Measurements from ENCODE around the gene GARS1.
A peak's percentile ranks its signal among the peaks of the same experiment; 100 is the strongest.

GARS1 gene

DNA sequence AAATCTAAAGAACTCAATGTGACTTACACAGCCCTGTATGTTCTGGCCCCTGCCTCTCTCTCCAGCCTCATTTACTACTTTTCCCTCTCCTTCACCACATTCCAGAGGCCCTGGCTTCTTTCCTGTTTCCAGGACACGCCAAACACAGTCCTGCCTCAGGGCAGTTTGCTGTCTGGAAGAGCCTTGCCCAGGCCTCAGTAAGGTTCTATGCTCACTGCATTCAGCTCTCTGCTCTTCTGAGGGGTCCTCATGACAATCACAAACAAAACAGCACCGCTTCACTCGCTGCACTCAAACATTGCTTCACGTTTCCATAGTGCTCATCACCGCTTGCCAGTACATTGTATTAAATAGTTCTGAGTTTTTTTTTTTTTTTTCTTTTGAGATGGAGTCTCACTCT lies 35.1 kb upstream of the GARS1 start:
- H3K36me3 Mint-ChIP-seq (ENCODE audit: low read depth), result peaks cover 8% of the 10 kb centered on the region
- H3K27ac Mint-ChIP-seq, result no peak overlapping the region
- H3K9me3 Mint-ChIP-seq, result no peaks in the 10 kb centered on the region
- TF ChIP-seq, protein P1, sequence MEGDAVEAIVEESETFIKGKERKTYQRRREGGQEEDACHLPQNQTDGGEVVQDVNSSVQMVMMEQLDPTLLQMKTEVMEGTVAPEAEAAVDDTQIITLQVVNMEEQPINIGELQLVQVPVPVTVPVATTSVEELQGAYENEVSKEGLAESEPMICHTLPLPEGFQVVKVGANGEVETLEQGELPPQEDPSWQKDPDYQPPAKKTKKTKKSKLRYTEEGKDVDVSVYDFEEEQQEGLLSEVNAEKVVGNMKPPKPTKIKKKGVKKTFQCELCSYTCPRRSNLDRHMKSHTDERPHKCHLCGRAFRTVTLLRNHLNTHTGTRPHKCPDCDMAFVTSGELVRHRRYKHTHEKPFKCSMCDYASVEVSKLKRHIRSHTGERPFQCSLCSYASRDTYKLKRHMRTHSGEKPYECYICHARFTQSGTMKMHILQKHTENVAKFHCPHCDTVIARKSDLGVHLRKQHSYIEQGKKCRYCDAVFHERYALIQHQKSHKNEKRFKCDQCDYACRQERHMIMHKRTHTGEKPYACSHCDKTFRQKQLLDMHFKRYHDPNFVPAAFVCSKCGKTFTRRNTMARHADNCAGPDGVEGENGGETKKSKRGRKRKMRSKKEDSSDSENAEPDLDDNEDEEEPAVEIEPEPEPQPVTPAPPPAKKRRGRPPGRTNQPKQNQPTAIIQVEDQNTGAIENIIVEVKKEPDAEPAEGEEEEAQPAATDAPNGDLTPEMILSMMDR (IDR thresholded peaks at IDR 0.05), result no peak
- H3K4me3 Mint-ChIP-seq, result no peak overlapping the region
- peaks cover 3% of the 10 kb centered on the region for H3K27me3 Mint-ChIP-seq (ENCODE audit: low read depth, poor library complexity)
- H3K4me1 Mint-ChIP-seq, result peaks cover 11% of the 10 kb centered on the region
- no peak for DNase-seq

DNA sequence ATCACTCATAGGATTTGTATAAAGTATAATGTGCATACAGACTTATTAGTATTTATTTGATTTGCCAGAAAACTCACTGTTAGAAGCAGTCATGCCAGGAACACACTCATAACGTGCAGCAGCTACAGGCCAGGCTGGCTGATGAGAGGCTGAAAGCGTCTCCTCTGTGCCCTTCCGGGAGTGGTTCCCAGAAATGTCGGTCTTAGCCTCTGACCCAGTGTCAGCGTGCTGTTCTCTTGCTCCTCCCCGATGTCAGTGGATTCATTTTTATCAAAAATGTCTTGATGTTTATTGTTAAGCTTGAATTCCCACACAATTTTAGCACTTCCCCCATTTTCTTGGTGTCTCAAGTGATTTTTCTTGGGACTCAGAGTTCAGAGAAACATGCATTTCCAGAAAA lies 33.3 kb upstream of the GARS1 start:
- Mint-ChIP-seq H3K27ac (no peak overlapping the region), H3K4me3 (no peak overlapping the region), H3K27me3 (ENCODE audit: low read depth, poor library complexity) (peaks cover 3% of the 10 kb centered on the region), H3K4me1 (peaks cover 11% of the 10 kb centered on the region), H3K9me3 (no peaks in the 10 kb centered on the region), H3K36me3 (ENCODE audit: low read depth) (peaks cover 8% of the 10 kb centered on the region)
- no peak for DNase-seq
- TF ChIP-seq, protein P1 (IDR thresholded peaks at IDR 0.05), result no peak

DNA sequence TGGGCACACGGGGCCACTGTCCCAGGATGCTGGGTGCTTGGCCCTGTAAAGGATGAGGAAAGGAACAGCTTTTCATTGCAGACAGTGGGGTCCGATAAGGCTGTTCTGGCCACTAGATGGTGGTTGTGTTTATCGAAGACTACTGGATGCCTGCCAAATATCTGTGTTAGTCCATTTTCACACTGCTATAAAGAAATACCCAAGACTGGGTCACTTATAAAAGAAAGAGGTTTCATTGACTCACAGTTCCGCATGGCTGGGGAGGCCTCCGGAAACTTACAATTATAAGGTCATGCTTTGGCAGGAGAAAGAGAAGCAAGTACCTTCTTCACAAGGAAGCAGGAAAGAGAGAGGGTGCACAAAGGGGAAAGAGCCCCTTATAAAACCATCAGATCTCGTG lies 32.2 kb upstream of the GARS1 start:
- peaks cover 11% of the 10 kb centered on the region for H3K4me1 Mint-ChIP-seq
- DNase-seq, result no peak
- TF ChIP-seq, protein P1 (IDR thresholded peaks at IDR 0.05), result no peak
- no peak overlapping the region for H3K27ac Mint-ChIP-seq
- peaks cover 3% of the 10 kb centered on the region for H3K27me3 Mint-ChIP-seq (ENCODE audit: low read depth, poor library complexity)
- no peaks in the 10 kb centered on the region for H3K9me3 Mint-ChIP-seq
- H3K4me3 Mint-ChIP-seq, result no peak overlapping the region
- H3K36me3 Mint-ChIP-seq (ENCODE audit: low read depth), result peaks cover 8% of the 10 kb centered on the region

DNA sequence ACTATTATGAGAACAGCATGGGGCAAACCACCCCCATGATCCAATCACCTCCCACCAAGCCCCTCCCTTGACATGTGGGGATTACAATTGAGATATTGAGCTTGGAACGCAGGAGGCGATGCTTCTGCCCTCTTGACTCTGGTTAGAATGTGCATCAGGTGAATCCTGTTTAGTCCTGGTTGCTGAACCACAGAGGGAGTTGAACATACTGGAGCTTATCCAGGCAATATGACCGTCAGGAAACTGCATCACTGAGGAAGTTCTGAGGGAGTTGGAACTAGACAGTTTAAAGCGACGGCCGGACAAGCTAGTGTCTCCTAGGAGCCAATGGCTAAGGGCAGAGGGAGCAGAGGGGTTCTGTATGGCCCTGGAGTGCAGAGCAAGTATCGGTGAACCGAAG lies 31.8 kb upstream of the GARS1 start:
- H3K36me3 Mint-ChIP-seq (ENCODE audit: low read depth), result peaks cover 8% of the 10 kb centered on the region
- no peak overlapping the region for H3K4me3 Mint-ChIP-seq
- H3K9me3 Mint-ChIP-seq, result no peaks in the 10 kb centered on the region
- TF ChIP-seq, protein P1 (IDR thresholded peaks at IDR 0.05), result no peak
- DNase-seq, result no peak
- peak overlapping the region; percentile 73 for H3K27ac Mint-ChIP-seq
- H3K27me3 Mint-ChIP-seq (ENCODE audit: low read depth, poor library complexity), result peaks cover 3% of the 10 kb centered on the region
- H3K4me1 Mint-ChIP-seq, result peaks cover 11% of the 10 kb centered on the region

DNA sequence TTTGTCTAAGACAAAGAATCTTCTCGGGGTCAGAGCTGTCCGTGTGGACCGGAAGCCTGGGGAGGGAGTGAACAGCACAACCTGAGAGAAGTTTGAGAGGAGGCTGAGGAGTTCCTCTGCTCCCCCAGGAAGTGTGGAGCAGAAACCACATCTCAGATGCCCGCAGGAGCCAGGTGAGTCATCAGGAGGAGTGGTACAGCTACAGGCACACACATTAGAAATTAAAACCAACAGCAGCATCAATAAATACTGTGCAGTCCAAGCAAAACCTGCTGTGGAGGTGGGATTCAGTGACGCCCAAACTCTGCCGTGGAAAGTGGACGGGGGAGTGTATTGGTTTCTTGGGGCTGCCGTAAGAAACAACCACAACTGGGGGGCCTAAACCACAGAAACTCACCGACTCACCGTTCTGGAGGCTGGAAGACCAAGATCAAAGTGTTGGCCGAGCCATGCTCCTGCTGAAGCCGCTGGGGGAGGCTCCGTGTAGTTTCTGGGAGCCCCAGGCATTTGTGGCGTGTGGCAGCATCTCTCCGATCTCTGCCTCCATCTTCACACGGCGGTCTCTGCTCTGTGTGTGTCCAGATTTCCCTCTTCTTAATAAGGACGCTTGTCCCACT lies 31.2 kb upstream of the GARS1 start:
- H3K9me3 Mint-ChIP-seq, result no peaks in the 10 kb centered on the region
- H3K27me3 Mint-ChIP-seq (ENCODE audit: low read depth, poor library complexity), result peaks cover 3% of the 10 kb centered on the region
- no peak overlapping the region for H3K4me3 Mint-ChIP-seq
- TF ChIP-seq, protein P1 (IDR thresholded peaks at IDR 0.05), result no peak
- DNase-seq, result no peak
- peaks cover 11% of the 10 kb centered on the region for H3K4me1 Mint-ChIP-seq
- peak overlapping the region; percentile 73 for H3K27ac Mint-ChIP-seq
- peaks cover 14% of the 10 kb centered on the region for H3K36me3 Mint-ChIP-seq (ENCODE audit: low read depth)

DNA sequence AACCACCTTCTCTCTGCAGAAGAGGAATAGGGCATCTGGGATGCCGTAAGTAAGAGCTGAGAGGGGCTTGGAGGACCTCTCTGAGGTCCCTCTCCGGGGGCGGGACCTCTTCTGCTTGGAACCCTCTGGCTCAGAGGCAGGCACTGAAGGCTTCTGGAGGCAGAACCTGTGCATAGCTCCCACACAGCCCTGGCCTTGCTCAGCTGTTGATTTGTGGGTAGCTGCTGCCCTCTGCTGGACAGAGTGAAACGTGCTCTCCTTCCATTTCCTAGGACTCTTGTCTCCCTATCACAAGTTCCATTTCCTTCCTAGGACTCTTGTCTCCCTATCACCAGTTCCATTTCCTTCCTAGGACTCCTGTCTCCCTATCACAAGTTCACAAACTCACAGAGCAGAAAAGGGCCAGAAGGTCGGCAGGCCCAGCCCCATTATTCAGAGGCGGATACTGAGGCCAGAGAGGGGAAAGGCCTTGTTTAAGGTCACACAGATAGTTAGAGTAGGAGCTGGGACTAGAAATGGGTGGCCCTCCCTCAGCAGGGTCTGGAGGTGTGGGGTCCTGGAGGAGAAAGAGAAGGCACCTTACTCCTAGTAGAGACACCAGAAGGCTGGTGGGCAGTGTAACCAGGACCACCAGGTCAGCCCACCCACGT lies 30.3 kb upstream of the GARS1 start:
- H3K4me3 Mint-ChIP-seq, result no peak overlapping the region
- no peak overlapping the region for H3K27ac Mint-ChIP-seq
- peaks cover 23% of the 10 kb centered on the region for H3K36me3 Mint-ChIP-seq (ENCODE audit: low read depth)

More for the DNA sequence above, 30.3 kb upstream of the GARS1 start:
- TF ChIP-seq, protein P1 (IDR thresholded peaks at IDR 0.05), result peak; percentile 78
- Mint-ChIP-seq H3K4me1 (peaks cover 11% of the 10 kb centered on the region), H3K9me3 (no peaks in the 10 kb centered on the region), H3K27me3 (ENCODE audit: low read depth, poor library complexity) (peaks cover 3% of the 10 kb centered on the region)
- DNase-seq, result peak; percentile 86

All from nephron progenitor cell (in vitro differentiated cells).